WERI-Rb-1 (cell line): ENCODE results near the gene DEAF1.
"Not testable (repeated sequence)": the region's sequence is repeated elsewhere in the genome, so short reads cannot be mapped to it uniquely, and the experiment has no call there.

ENCODE experiments used
- DNase-seq: peaks from one replicate; pipeline ENCODE4 v3.0.0-alpha.2; 2020
- H3K27ac ChIP-seq: fragments of 250-450 bp; sonication (Bioruptor Pico); 2 replicates; pipeline ENCODE4 v1.5.1; 2020; ENCODE audit warnings: mild to moderate bottlenecking, moderate library complexity
- H3K27me3 ChIP-seq: fragments of 250-450 bp; sonication (Bioruptor Pico); 2 replicates; pipeline ENCODE4 v1.5.1; 2021; ENCODE audit warnings: mild to moderate bottlenecking, low read depth, moderate library complexity; ENCODE audit not compliant: insufficient read depth, severe bottlenecking
- H3K36me3 ChIP-seq: fragments of 250-450 bp; sonication (Bioruptor Pico); 2 replicates; pipeline ENCODE4 v1.5.1; 2020; ENCODE audit warnings: mild to moderate bottlenecking, moderate library complexity
- H3K4me3 ChIP-seq: 2 replicates; pipeline ENCODE4 v1.5.1; 2011; ENCODE audit warnings: low read depth, mild to moderate bottlenecking, control low read depth, low read length
- H3K9me3 ChIP-seq: fragments of 250-450 bp; sonication (Bioruptor Pico); 2 replicates; pipeline ENCODE4 v1.5.1; 2021; ENCODE audit warnings: mild to moderate bottlenecking, moderate library complexity; ENCODE audit not compliant: severe bottlenecking
- TF ChIP-seq, protein P1 (sequence below): IDR thresholded peaks from 2 replicates; pipeline ENCODE4 v1.5.1; 2011; ENCODE audit warnings: low read depth, mild to moderate bottlenecking, control low read depth, inconsistent platforms, low read length

DEAF1 gene

DNA sequence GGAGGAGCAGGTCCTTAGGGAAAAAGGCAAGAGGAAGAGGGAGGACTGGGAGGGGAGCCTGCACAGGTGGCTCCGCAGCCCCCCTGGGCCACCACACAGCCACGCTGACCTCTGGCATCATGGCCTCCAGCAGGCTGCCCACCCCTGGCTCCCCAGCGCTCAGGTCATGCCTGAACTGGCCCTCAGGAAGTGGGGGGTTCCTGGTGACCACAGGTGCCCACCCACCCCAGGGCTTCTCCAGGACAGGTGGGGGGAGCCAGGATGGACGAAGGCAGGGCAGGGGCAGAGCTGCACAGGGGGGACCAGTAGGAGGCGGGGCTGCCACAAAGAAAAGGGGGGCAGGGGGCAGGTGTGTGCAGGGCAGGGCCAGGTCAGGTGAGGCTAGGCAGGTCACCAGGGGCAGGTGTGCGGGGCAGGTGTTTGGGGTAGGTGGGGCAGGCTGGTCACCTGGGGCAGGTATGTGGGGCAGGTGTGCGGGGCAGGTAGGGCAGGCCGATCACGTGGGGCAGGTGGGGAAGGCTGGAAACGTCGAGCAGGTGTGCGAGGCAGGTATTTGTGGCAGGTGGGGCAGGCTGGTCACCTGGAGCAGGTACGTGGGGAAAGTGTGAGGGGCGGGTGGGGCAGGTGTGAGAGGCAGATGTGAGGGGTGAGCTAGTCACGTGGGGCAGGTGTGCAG, 997 bp downstream of the DEAF1 start:
- H3K9me3 ChIP-seq = no peaks in the 10 kb centered on the region
- no peaks in the 10 kb centered on the region for H3K27me3 ChIP-seq
- peaks cover 20% of the 10 kb centered on the region for H3K36me3 ChIP-seq
- H3K27ac ChIP-seq = no peak overlapping the region; the same call in 1 of the 2 replicates
- TF ChIP-seq, protein P1, sequence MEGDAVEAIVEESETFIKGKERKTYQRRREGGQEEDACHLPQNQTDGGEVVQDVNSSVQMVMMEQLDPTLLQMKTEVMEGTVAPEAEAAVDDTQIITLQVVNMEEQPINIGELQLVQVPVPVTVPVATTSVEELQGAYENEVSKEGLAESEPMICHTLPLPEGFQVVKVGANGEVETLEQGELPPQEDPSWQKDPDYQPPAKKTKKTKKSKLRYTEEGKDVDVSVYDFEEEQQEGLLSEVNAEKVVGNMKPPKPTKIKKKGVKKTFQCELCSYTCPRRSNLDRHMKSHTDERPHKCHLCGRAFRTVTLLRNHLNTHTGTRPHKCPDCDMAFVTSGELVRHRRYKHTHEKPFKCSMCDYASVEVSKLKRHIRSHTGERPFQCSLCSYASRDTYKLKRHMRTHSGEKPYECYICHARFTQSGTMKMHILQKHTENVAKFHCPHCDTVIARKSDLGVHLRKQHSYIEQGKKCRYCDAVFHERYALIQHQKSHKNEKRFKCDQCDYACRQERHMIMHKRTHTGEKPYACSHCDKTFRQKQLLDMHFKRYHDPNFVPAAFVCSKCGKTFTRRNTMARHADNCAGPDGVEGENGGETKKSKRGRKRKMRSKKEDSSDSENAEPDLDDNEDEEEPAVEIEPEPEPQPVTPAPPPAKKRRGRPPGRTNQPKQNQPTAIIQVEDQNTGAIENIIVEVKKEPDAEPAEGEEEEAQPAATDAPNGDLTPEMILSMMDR = no peak
- DNase-seq = no peak
- H3K4me3 ChIP-seq = peak overlapping the region; percentile 82

DNA sequence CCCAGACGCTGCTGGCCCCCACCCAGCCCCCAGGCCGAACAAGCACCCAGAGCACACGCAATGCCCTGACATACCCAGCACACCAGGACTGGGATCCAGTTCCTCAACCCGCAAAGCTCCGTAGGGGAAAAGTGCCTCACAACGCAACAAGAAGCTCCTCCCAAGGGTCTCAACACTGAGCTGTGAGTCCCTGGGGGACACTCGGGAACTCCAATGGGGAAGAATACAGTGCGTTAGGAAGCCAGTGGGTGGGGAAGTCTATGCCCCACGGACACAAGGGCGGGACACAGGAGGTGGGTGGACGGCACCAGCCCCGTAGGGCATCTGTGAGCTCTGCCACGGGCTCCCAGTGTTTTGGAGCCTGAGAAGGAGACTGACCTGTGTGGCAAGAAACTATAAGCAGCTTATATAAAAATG, 1.6 kb downstream of the DEAF1 start:
- TF ChIP-seq, protein P1 = no peak
- Histone ChIP-seq H3K4me3 (peak overlapping the region; percentile 82), H3K36me3 (peaks cover 25% of the 10 kb centered on the region), H3K27ac (no peak overlapping the region), H3K9me3 (no peaks in the 10 kb centered on the region), H3K27me3 (no peaks in the 10 kb centered on the region)
- DNase-seq = no peak

DNA sequence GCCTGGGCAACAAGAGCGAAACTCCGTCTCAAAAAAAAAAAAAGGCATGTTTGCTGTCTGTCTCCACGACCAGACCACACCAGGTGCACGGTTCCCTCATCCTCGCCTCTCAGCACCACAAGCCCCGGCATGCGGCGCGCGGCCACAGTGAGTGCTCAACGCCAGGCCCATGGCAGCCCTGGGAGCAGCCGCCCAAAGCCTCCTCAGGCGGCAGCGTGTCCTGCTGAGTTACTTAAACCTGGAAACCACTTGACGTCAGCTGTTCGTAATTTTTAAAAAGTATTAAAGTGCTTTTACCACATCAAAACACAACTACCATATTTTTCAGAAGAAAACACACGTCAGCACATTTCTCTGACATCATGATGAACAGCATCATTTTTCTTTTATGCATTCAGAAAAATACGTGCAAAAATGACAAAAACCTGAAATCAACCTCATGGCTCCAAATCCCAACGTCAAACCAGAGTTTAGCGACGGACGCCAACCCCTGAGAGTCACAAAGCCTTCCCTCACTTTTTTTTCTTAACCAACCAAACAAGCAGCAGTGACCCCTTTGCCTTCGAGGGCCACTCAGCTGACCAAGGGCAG, 2.1 kb downstream of the DEAF1 start:
- Histone ChIP-seq H3K36me3 (peaks cover 30% of the 10 kb centered on the region), H3K27me3 (no peaks in the 10 kb centered on the region), H3K4me3 (no peak overlapping the region), H3K9me3 (no peaks in the 10 kb centered on the region), H3K27ac (no peak overlapping the region)
- DNase-seq = no peak
- TF ChIP-seq, protein P1 = no peak

DNA sequence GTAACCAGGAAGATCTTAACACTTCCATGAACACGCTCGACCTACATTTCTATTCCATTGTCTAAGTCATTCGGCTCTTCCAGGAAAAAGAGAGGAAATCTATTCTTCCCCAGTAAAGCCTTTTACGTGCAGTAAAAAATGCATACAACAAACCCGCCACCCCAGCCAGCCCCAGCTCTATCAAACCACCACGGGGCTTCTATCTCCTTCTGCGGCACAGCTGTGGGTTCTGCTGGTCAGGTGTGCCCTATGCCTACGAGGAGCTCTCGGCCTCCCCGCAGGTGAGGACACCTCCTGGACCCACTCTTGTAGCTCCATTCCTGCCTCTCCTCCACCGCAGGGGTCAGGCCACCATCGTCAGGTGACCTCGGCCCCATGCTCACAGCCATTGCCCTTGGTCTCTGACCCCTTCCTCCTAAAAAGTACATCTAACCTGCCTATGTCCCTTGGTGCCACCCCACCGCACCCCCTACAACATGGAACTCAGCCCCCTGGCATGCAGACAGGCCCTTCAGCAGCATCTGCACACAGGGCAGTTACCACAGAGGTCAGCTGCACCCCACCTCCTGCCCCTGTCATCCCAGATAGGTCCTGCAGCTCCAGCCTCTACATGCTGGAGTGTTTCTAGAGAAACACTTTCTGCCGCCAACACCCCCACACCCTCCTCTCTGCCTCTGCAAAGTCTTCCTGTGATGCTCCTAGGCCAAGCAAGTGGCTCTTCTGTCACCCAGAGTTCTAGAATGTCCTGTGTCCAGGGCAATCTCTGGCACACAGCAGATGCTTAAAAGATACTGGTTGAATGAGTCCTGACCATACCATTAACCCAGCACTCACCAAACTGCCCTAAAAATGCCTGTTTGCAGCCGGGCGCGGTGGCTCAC, 3.1 kb downstream of the DEAF1 start:
- Histone ChIP-seq H3K36me3 (peaks cover 39% of the 10 kb centered on the region), H3K27me3 (no peaks in the 10 kb centered on the region), H3K9me3 (no peaks in the 10 kb centered on the region), H3K27ac (no peak overlapping the region), H3K4me3 (no peak overlapping the region)
- no peak for DNase-seq
- TF ChIP-seq, protein P1 = no peak

DNA sequence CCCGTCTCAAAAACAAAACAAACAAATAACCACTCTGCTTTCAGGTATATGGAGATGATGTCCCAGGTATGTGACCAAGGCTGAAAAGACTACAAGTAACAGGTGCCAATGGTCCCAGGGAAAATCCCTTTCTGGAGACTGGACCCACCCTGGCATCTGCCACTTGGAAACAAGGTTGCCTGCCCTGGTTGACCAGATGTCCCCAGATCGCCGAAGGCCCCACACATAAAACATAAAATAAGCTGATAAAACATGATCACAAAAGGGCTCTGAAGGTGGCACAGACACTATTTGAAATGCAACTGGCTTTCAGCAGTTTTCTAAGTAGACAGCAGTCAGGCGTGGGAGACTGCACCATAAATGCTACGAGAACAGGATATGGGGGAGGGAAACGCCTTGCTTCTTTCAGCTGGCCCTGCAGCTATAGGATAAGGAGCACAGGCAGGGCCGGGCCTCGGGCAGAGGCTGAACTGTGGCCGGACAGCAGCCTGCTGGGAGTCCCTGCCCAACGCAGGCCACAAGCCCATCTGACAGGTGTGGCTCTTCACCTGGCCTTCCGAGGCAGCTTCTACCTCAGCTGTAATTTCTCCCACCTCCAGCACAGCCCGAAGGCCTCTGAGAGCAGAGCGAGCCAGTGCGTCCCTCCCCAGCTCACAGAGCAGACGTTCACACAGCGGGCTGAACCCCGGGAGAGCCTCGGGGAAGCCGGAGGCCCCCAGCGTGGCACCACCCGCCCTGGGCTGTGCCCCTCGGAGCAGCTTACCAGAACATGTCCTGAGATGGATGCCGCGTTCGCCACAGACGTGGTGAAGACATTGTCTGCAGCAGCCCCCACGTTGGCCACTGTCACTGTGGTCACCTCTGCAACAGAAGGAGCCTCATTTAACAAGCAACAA, 4.0 kb downstream of the DEAF1 start:
- Histone ChIP-seq H3K9me3 (no peaks in the 10 kb centered on the region), H3K36me3 (peaks cover 47% of the 10 kb centered on the region), H3K27me3 (no peaks in the 10 kb centered on the region), H3K4me3 (no peak overlapping the region), H3K27ac (no peak overlapping the region; the same call in none of the 2 replicates)
- TF ChIP-seq, protein P1 = no peak
- DNase-seq = no peak

DNA sequence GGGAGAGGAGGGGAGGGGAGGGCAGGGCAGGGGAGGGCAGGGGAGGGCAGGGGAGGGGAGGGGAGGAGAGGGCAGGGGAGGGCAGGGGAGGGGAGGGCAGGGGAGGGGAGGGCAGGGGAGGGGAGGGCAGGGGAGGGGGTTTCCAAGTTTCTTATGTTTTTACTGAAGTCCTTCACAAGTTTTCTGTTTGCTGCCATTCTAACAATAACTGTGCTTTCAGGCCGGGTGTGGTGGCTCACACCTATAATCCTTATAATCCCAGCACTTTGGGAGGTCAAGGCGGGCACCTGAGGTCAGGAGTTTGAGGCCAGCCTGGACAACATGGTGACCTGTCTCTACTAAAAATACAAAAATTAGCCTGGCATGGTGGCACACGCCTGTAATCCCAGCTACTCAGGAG, 4.8 kb downstream of the DEAF1 start:
- not testable (repeated sequence) for DNase-seq, H3K4me3 ChIP-seq, H3K27ac ChIP-seq, H3K27me3 ChIP-seq, H3K9me3 ChIP-seq
- peaks cover 52% of the 10 kb centered on the region for H3K36me3 ChIP-seq
